Middle frontal gyrus (tissue), 1 donor: Measurements from ENCODE around the gene FAM170B.

Experiments
- DNase-seq: peaks from one replicate; pipeline ENCODE4 v3.0.0-alpha.2; 2015; ENCODE audit warnings: low spot score; ENCODE audit errors: extremely low spot score

Gene FAM170B

GRCh38 chr10:49169776-49170175, 36.0 kb upstream of the FAM170B start:
- DNase-seq: no peak

GRCh38 chr10:49168831-49169500, 35.1 kb upstream of the FAM170B start:
- no peak for DNase-seq

- no peak for DNase-seq
These were observed 34.3 kb upstream of the FAM170B start for GRCh38 chr10:49168171-49168540.

- DNase-seq: no peak
These were observed 33.8 kb upstream of the FAM170B start for GRCh38 chr10:49167425-49168170.

- DNase-seq: peak; percentile 23
These were observed 32.9 kb upstream of the FAM170B start for GRCh38 chr10:49166484-49167400.

GRCh38 chr10:49165821-49166483, 32.1 kb upstream of the FAM170B start:
- DNase-seq: no peak

GRCh38 chr10:49165259-49165658, 31.4 kb upstream of the FAM170B start:
- DNase-seq: no peak

- no peak for DNase-seq
These were observed 30.9 kb upstream of the FAM170B start for GRCh38 chr10:49164559-49165188.

- DNase-seq: no peak
These were observed 29.9 kb upstream of the FAM170B start for GRCh38 chr10:49163741-49164140.

GRCh38 chr10:49162761-49163310, 29.0 kb upstream of the FAM170B start:
- DNase-seq: no peak

- no peak for DNase-seq
These were observed 28.2 kb upstream of the FAM170B start for GRCh38 chr10:49162063-49162462.

GRCh38 chr10:49161411-49161997, 27.7 kb upstream of the FAM170B start:
- DNase-seq: no peak

- no peak for DNase-seq
These were observed 27.0 kb upstream of the FAM170B start for GRCh38 chr10:49160814-49161213.

- DNase-seq: no peak
These were observed 26.3 kb upstream of the FAM170B start for GRCh38 chr10:49160110-49160509.

GRCh38 chr10:49158915-49159314, 25.1 kb upstream of the FAM170B start:
- DNase-seq: no peak

- DNase-seq: no peak
These were observed 24.6 kb upstream of the FAM170B start for GRCh38 chr10:49158404-49158803.

GRCh38 chr10:49157229-49157628, 23.4 kb upstream of the FAM170B start:
- no peak for DNase-seq

GRCh38 chr10:49154641-49155040, 20.8 kb upstream of the FAM170B start:
- DNase-seq: no peak

- no peak for DNase-seq
These were observed 20.1 kb upstream of the FAM170B start for GRCh38 chr10:49153971-49154370.

GRCh38 chr10:49153115-49153514, 19.3 kb upstream of the FAM170B start:
- DNase-seq: no peak
